H1 (cell line): ENCODE results near the gene RNF175. TPM values are rescaled to one million over a fixed set of nuclear protein-coding genes. Genes with fewer than 3 reads are reported as not detected.
A peak's percentile ranks its signal among the peaks of the same experiment; 100 is the strongest.

Experiments used
- CTCF ChIA-PET: fragments of 300-600 bp; sonication (Branson Sonifier 250); formaldehyde crosslinking; loops from one replicate; lab custom pipeline; 2021; ENCODE audit not compliant: partially characterized antibody; lab: Charles Lee
- POLR2A ChIA-PET: fragments of 300-600 bp; sonication (Branson Sonifier 250); formaldehyde crosslinking; loops from one replicate; lab custom pipeline; 2021; ENCODE audit warnings: inconsistent platforms; ENCODE audit not compliant: partially characterized antibody; lab: Charles Lee
- DNase-seq, 2 experiments: peaks; one replicate each; pipeline versions ENCODE4 v3.0.0 to v3.0.0-alpha.2; 2010 to 2022; ENCODE audit warnings: low spot score in 2 of 2, low read depth in 1 of 2, mixed read lengths in 1 of 2
- FAIRE-seq: peaks from 2 replicates; lab custom pipeline; 2011; peaks lifted over from hg19 to GRCh38; lab: Jason Lieb, UNC
- H2AFZ ChIP-seq: 2 replicates; pipeline ENCODE4 v1.8.1; 2012; ENCODE audit warnings: low read length, inconsistent platforms
- H2AK5ac ChIP-seq: 2 replicates; pipeline ENCODE4 v1.6.1; 2013; ENCODE audit warnings: low read depth, low read length
- H2BK120ac ChIP-seq: replicated peaks from 2 replicates; pipeline ENCODE3; 2013; ENCODE audit warnings: low read depth, low read length, inconsistent platforms
- H2BK12ac ChIP-seq: 2 replicates; pipeline ENCODE4 v1.6.1; 2013; ENCODE audit warnings: low read depth, low read length
- H2BK15ac ChIP-seq: 2 replicates; pipeline ENCODE4 v1.6.1; 2013; ENCODE audit warnings: low read length
- H2BK20ac ChIP-seq: 2 replicates; pipeline ENCODE4 v1.6.1; 2013; ENCODE audit warnings: low read length
- H2BK5ac ChIP-seq: 2 replicates; pipeline ENCODE4 v1.6.1; 2013; ENCODE audit warnings: low read depth, low read length
- H3K14ac ChIP-seq: 2 replicates; pipeline ENCODE4 v1.6.1; 2013; ENCODE audit warnings: inconsistent platforms; ENCODE audit not compliant: insufficient read length
- H3K18ac ChIP-seq: 2 replicates; pipeline ENCODE4 v1.6.1; 2013; ENCODE audit warnings: low read length; ENCODE audit errors: extremely low read depth
- H3K23ac ChIP-seq: 2 replicates; pipeline ENCODE4 v1.6.1; 2013; ENCODE audit warnings: inconsistent platforms; ENCODE audit not compliant: insufficient read length
- H3K23me2 ChIP-seq: 2 replicates; pipeline ENCODE4 v1.6.1; 2013; ENCODE audit warnings: low read depth, low read length
- H3K27ac ChIP-seq: 2 replicates; pipeline ENCODE4 v1.6.1; 2011; ENCODE audit warnings: low read depth, low read length, inconsistent platforms
- H3K27me3 ChIP-seq, 4 experiments: replicated peaks in 1 of 4; 1 replicate in 1 of 4; 2 replicates in 3 of 4; pipeline versions ENCODE4 v1.6.1 to v1.8.1; 2011 to 2013; ENCODE audit warnings: low read length in 3 of 4, mild to moderate bottlenecking in 3 of 4, inconsistent platforms in 2 of 4, mixed read lengths in 2 of 4, moderate library complexity in 1 of 4; ENCODE audit not compliant: control insufficient read depth in 3 of 4, insufficient read depth in 3 of 4; ENCODE audit errors: extremely low read depth in 1 of 4
- H3K36me3 ChIP-seq, 4 experiments: 2 replicates each; pipeline versions ENCODE4 v1.6.1 to v1.8.1; 2011 to 2013; ENCODE audit warnings: mild to moderate bottlenecking in 4 of 4, low read length in 3 of 4, moderate library complexity in 2 of 4, control low read depth in 1 of 4, inconsistent platforms in 1 of 4; ENCODE audit not compliant: insufficient read depth in 4 of 4, control insufficient read depth in 2 of 4
- H3K4ac ChIP-seq: replicated peaks from 2 replicates; pipeline ENCODE3; 2013; ENCODE audit warnings: low read length, low read depth, mixed read lengths, inconsistent platforms; ENCODE audit not compliant: insufficient read length
- H3K4me1 ChIP-seq, 4 experiments: replicated peaks in 1 of 4; 1 replicate in 1 of 4; 2 replicates in 3 of 4; pipeline versions ENCODE4 v1.6.1 to v1.8.1; 2011 to 2013; ENCODE audit warnings: low read length in 3 of 4, inconsistent platforms in 2 of 4, mixed read lengths in 1 of 4; ENCODE audit not compliant: insufficient read depth in 4 of 4, control insufficient read depth in 3 of 4
- H3K4me2 ChIP-seq, 2 experiments: 2 replicates each; pipeline versions ENCODE4 v1.6.1 to v1.8.1; 2011 to 2013; ENCODE audit warnings: low read depth in 2 of 2, low read length in 2 of 2, control low read depth in 1 of 2, inconsistent platforms in 1 of 2, mild to moderate bottlenecking in 1 of 2; ENCODE audit not compliant: insufficient read depth in 1 of 2
- H3K4me3 ChIP-seq, 4 experiments: fragments of 200-600, 300-600 bp in 1 of 4; sonication (generic), shearing (Covaris generic), sonication (Bioruptor Twin) in 1 of 4; 2 replicates each; pipeline versions ENCODE4 v1.5.1 to v1.8.1; 2011 to 2016; ENCODE audit warnings: low read length in 4 of 4, low read depth in 3 of 4, control low read depth in 2 of 4, inconsistent platforms in 2 of 4, mild to moderate bottlenecking in 2 of 4, mixed read lengths in 1 of 4, moderate library complexity in 1 of 4; ENCODE audit not compliant: insufficient read depth in 2 of 4; ENCODE audit errors: extremely low read depth in 1 of 4
- H3K56ac ChIP-seq: replicated peaks from 2 replicates; pipeline ENCODE3; 2013; ENCODE audit warnings: low read depth, mild to moderate bottlenecking, mixed read lengths, low read length, inconsistent platforms; ENCODE audit not compliant: insufficient read length
- H3K79me1 ChIP-seq: 2 replicates; pipeline ENCODE4 v1.6.1; 2013; ENCODE audit warnings: low read depth, low read length, control low read depth
- H3K79me2 ChIP-seq, 2 experiments: 2 replicates each; pipeline versions ENCODE4 v1.6.1 to v1.8.1; 2012 to 2013; ENCODE audit warnings: low read length in 2 of 2, mild to moderate bottlenecking in 2 of 2, inconsistent platforms in 1 of 2; ENCODE audit not compliant: insufficient read depth in 2 of 2, control insufficient read depth in 1 of 2
- H3K9ac ChIP-seq, 4 experiments: replicated peaks in 1 of 4; 1 replicate in 1 of 4; 2 replicates in 3 of 4; pipeline versions ENCODE4 v1.6.1 to v1.8.1; 2011 to 2013; ENCODE audit warnings: low read depth in 3 of 4, low read length in 3 of 4, control low read depth in 2 of 4, mild to moderate bottlenecking in 2 of 4, moderate library complexity in 2 of 4, inconsistent platforms in 1 of 4; ENCODE audit errors: extremely low read depth in 1 of 4
- H3K9me3 ChIP-seq, 2 experiments: 2 replicates each; pipeline versions ENCODE4 v1.6.1 to v1.8.1; 2012 to 2013; ENCODE audit warnings: mild to moderate bottlenecking in 2 of 2, moderate library complexity in 2 of 2, control low read depth in 1 of 2, inconsistent platforms in 1 of 2, low read depth in 1 of 2, low read length in 1 of 2, mixed read lengths in 1 of 2; ENCODE audit not compliant: insufficient read depth in 2 of 2
- H4K20me1 ChIP-seq, 2 experiments: replicated peaks in 1 of 2; 2 replicates each; pipeline versions ENCODE3 to v1.8.1; 2011 to 2013; ENCODE audit warnings: inconsistent platforms in 2 of 2, low read length in 2 of 2, mild to moderate bottlenecking in 1 of 2; ENCODE audit not compliant: insufficient read depth in 2 of 2, control insufficient read depth in 1 of 2
- H4K5ac ChIP-seq: 2 replicates; pipeline ENCODE4 v1.6.1; 2013; ENCODE audit warnings: low read length, low read depth, mixed read lengths, inconsistent platforms; ENCODE audit not compliant: insufficient read length
- H4K8ac ChIP-seq: 2 replicates; pipeline ENCODE4 v1.8.0; 2013; ENCODE audit warnings: mild to moderate bottlenecking, moderate library complexity, low read length, inconsistent platforms; ENCODE audit not compliant: insufficient read depth; ENCODE audit errors: extremely low read depth
- H4K91ac ChIP-seq: replicated peaks from 2 replicates; pipeline ENCODE3; 2013; ENCODE audit warnings: low read length, mixed read lengths, inconsistent platforms; ENCODE audit not compliant: insufficient read length
- CEBPB ChIP-seq: IDR thresholded peaks from 2 replicates; pipeline ENCODE4 v1.6.1; 2012; ENCODE audit warnings: low read depth, low read length
- RNF2 ChIP-seq: fragments of 200-900, 300-1000 bp; sonication (generic); IDR thresholded peaks from 2 replicates; pipeline ENCODE4 v1.7.1; 2016; ENCODE audit warnings: borderline replicate concordance, low read depth, mild to moderate bottlenecking, antibody characterized with exemption, low read length; ENCODE audit not compliant: poor library complexity, severe bottlenecking; ENCODE audit errors: missing control alignments
- WGBS, 2 experiments: shearing (Covaris generic) in 1 of 2; methylation state at CpG; one replicate each; pipeline versions ENCODE4 v1.1.6 to v1.1.7; 2013 to 2015; ENCODE audit warnings: low lambda C conversion rate in 2 of 2, mixed read lengths in 2 of 2, inconsistent platforms in 1 of 2, low coverage in 1 of 2, missing lambda C conversion rate in 1 of 2; ENCODE audit not compliant: insufficient replicate concordance in 2 of 2, insufficient coverage in 1 of 2, insufficient read length in 1 of 2; ENCODE audit errors: extremely low coverage in 1 of 2, missing lambda C conversion rate in 1 of 2; 5-methylcytosine and 5-hydroxymethylcytosine counted together
- polyA plus RNA-seq, 7 experiments: library from polyadenylated mRNA; depleted of rRNA in 3 of 7; stranded (reverse) in 5 of 7; unstranded in 2 of 7; fragments of >200 nt in 5 of 7; fragments of 200-250 nt in 2 of 7; gene quantifications; 1 replicate in 5 of 7; 2 replicates in 1 of 7; 4 replicates in 1 of 7; pipeline versions ENCODE4 v1.2.1 to v1.2.3, GENCODE V29; 2011 to 2013; ENCODE audit warnings: missing spikeins in 2 of 7, mixed read lengths in 2 of 7
- total RNA-seq: library from RNA; stranded (reverse); fragmentation: NEBNext Ultra II Directional; extraction: Animal tissue kit (Norgen Biotek cat#: 25700); gene quantifications from 2 replicates; pipeline ENCODE4 v1.2.1, GENCODE V29; 2021

Gene RNF175
- total and polyA plus RNA-seq, 2 of the 8 experiments (the other 6 are each of a cell fraction or from before 2014, with no cell fraction given): 7.9 to 9.8 TPM

- H3K4me3 ChIP-seq: peak overlapping the region; percentile 80 to 94 (median 94)
- no peak for TF ChIP-seq CEBPB
- TF ChIP-seq RNF2: no peak
These were observed 28.2 kb upstream of the RNF175 start for GRCh38 chr4:153788051-153788412.

More at GRCh38 chr4:153788051-153788412, 28.2 kb upstream of the RNF175 start:
- peak overlapping the region; percentile 97 for H2BK5ac ChIP-seq
- H2BK15ac ChIP-seq: peak overlapping the region; percentile 72; the same call in 1 of the 2 replicates
- H3K36me3 ChIP-seq: peaks cover 3 to 27% (median 16%) of the 10 kb centered on the region in 4 experiments
- H2BK12ac ChIP-seq: peak overlapping the region; percentile 96
- H3K18ac ChIP-seq: peak overlapping the region; percentile 99
- H3K4me1 ChIP-seq: peaks cover 0 to 17% (median 13%) of the 10 kb centered on the region in 4 experiments; a peak in 6 of 7 replicates
- DNase-seq (peak in 1 of 2 experiments; percentile 61), FAIRE-seq (peak; percentile 74)
- peak overlapping the region; percentile 89 for H3K27ac ChIP-seq
- no peak overlapping the region for H3K23ac ChIP-seq
- H3K9ac ChIP-seq: peak overlapping the region; percentile 82 to 90 (median 88)
- peak overlapping the region; percentile 90 for H3K56ac ChIP-seq
- peaks cover 32% of the 10 kb centered on the region for H3K23me2 ChIP-seq
- peak overlapping the region; percentile 3 for H2BK120ac ChIP-seq
- H3K9me3 ChIP-seq: no peaks in the 10 kb centered on the region
- H4K91ac ChIP-seq: peak overlapping the region; percentile 96
- H2AFZ ChIP-seq: no peak overlapping the region
- H3K79me1 ChIP-seq: peaks cover 4% of the 10 kb centered on the region; the same call in 1 of the 2 replicates
- peak overlapping the region; percentile 83; the same call in 1 of the 2 replicates for H4K8ac ChIP-seq
- CTCF ChIA-PET: interaction anchor here (1.4 to 3.1 kb wide), 3 partner anchors 24 to 295 kb away, joined by 5 to 28 read pairs (median 7); no protein-coding TSS in a partner anchor
- peaks cover 3 to 16% of the 10 kb centered on the region in 2 experiments for H4K20me1 ChIP-seq
- peak overlapping the region; percentile 94; the same call in 1 of the 2 replicates for H2AK5ac ChIP-seq
- 1% methylated on average over 15 of the region's 15 CpGs; no CpG with 5 or more reads in 1 of the 2 experiments for WGBS, 2 experiments
- POLR2A ChIA-PET: interaction anchor here (0.8 to 5.1 kb wide), 11 partner anchors 7 to 955 kb away, joined by 3 to 77 read pairs (median 3); no protein-coding TSS in a partner anchor
- H3K14ac ChIP-seq: no peak overlapping the region
- peaks cover 15 to 53% of the 10 kb centered on the region in 2 experiments for H3K79me2 ChIP-seq
- H3K4ac ChIP-seq: peak overlapping the region; percentile 97
- peak overlapping the region; percentile 85 to 96 for H3K4me2 ChIP-seq
- H4K5ac ChIP-seq: peak overlapping the region; percentile 30
- H3K27me3 ChIP-seq: peaks cover 0 to 11% (median 8%) of the 10 kb centered on the region in 4 experiments; a peak in 5 of 7 replicates
- no peak overlapping the region for H2BK20ac ChIP-seq
